ENCODE data around the gene DBNL.

The DBNL gene

GRCh38 chr7:44062903-44063295, 18.4 kb downstream of the DBNL start:
- FAIRE-seq: no peak

- FAIRE-seq: no peak
These were observed 19.0 kb downstream of the DBNL start for GRCh38 chr7:44063547-44063893.

- no peak for FAIRE-seq
These were observed 19.6 kb downstream of the DBNL start for GRCh38 chr7:44063894-44064651.

- no peak for FAIRE-seq
These were observed 20.4 kb downstream of the DBNL start for GRCh38 chr7:44064791-44065430.

GRCh38 chr7:44065431-44066110, 21.1 kb downstream of the DBNL start, which contains the start of gene PGAM2:
TSS of gene PGAM2 (minus strand) at chr7:44065567. CDS start at chr7:44065529, 38 bp downstream.
- FAIRE-seq: no peak

- no peak for FAIRE-seq
These were observed 21.6 kb downstream of the DBNL start for GRCh38 chr7:44066111-44066460.

GRCh38 chr7:44066494-44067063, 22.1 kb downstream of the DBNL start:
- no peak for FAIRE-seq

- FAIRE-seq: no peak
These were observed 22.8 kb downstream of the DBNL start for GRCh38 chr7:44067064-44067951.

- no peak for FAIRE-seq
These were observed 23.6 kb downstream of the DBNL start for GRCh38 chr7:44068054-44068453.

- FAIRE-seq: no peak
These were observed 27.3 kb downstream of the DBNL start for GRCh38 chr7:44071726-44072363.

- no peak for FAIRE-seq
These were observed 28.1 kb downstream of the DBNL start for GRCh38 chr7:44072364-44073231.

- FAIRE-seq: no peak
These were observed 29.3 kb downstream of the DBNL start for GRCh38 chr7:44073664-44074348.

GRCh38 chr7:44074349-44074695, 29.8 kb downstream of the DBNL start:
- no peak for FAIRE-seq

- FAIRE-seq: no peak
These were observed 31.0 kb downstream of the DBNL start for GRCh38 chr7:44075296-44076075.

GRCh38 chr7:44076101-44076895, 31.8 kb downstream of the DBNL start:
- FAIRE-seq: no peak

- no peak for FAIRE-seq
These were observed 32.6 kb downstream of the DBNL start for GRCh38 chr7:44077061-44077460.

GRCh38 chr7:44077681-44078091, 33.2 kb downstream of the DBNL start:
- FAIRE-seq: no peak

GRCh38 chr7:44078521-44078920, 34.0 kb downstream of the DBNL start:
- no peak for FAIRE-seq
